ENCODE results near the gene LMOD3. TPM values are rescaled to one million over a fixed set of nuclear protein-coding genes. Genes with fewer than 3 reads are reported as not detected.
A peak's percentile ranks its signal among the peaks of the same experiment; 100 is the strongest.

The LMOD3 gene
- total RNA-seq, 1 donor from 2014 or later = 154 TPM

DNA sequence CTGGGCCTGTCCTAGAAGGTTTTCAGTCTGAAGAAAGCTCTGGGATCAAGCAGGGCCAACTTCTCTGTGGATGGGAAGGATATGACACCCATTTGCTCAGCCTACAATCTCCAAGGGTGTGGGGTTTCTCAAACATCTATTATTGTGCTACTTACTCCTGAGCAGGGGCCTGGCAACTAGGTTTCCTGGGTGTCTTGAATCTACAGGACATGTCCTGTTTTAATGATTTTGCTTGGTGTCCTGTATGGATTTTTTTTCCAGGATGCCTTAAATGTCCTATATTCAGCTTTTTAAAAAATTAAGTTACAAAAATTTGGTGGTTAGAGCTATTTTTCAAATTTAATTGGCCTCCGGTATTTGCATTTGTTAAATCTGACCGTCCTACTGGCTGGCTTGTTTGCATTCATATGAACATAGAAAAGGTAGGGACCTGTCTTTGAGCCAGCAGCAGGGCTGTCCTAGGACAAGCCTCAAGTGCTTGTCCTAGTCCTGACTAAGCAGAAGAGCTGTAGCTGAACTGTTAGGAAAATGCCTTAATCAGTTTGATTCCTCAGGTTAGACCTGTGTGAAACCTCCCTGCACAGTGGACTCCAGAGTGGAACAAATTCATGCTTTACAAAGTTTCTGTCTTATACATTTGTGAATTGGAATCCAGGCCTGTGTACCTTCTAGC, 40.0 kb upstream of the LMOD3 start:
- TF ChIP-seq CTCF (IDR thresholded peaks at IDR 0.05; ENCODE audit: borderline replicate concordance) = no peak
- Histone ChIP-seq H3K27ac (replicated peaks) (no peak overlapping the region), H3K4me3 (no peak overlapping the region), H3K27me3 (ENCODE audit: low read depth) (no peaks in the 10 kb centered on the region), H3K36me3 (no peaks in the 10 kb centered on the region), H3K4me1 (no peaks in the 10 kb centered on the region), H3K9me3 (replicated peaks) (no peaks in the 10 kb centered on the region)
- intact Hi-C loops (cut with micrococcal nuclease) = loop anchor here (5.0 to 10.0 kb wide), 3 partner anchors 145 to 510 kb away; no protein-coding TSS in a partner anchor
- DNase-seq = no peak

DNA sequence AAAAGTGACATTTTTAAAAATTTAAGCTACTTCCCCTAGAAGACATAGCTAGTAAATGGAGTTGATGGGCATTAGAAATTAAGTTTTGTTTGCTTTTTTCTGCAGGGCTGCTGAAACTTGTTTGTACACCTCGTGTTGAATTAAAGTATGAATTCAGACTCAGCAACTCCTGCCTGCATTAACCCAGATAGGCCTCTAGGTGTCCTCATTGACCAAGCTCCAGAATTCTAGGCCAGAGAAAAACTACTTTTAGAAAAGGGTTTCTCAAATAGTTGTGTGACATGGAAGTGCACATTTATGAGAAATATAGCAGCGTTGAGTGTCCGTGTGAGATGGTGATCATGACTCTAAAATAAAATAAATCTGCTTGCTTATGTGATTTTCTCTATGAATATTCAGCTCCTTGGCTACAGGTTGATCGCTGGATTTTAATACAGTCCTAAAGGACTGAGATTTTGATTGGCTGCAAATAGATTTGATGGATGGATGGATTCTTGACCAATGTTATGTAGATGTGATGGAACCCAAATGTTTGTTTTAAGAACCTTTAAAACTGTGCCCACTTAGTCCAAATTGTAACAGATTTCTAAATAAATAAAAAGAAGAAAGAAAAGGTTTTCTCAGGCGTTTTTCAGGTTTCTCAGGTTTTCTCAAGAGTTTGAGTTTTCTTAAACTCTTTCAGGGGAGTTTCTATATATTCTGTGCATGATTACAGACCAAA, 39.4 kb upstream of the LMOD3 start:
- intact Hi-C loops (cut with micrococcal nuclease) = loop anchor here (5.0 to 10.0 kb wide), 3 partner anchors 146 to 511 kb away; no protein-coding TSS in a partner anchor
- no peak for DNase-seq
- peak; percentile 95 for TF ChIP-seq CTCF (IDR thresholded peaks at IDR 0.05; ENCODE audit: borderline replicate concordance)
- no peaks in the 10 kb centered on the region for H3K36me3 ChIP-seq
- no peaks in the 10 kb centered on the region for H3K27me3 ChIP-seq (ENCODE audit: low read depth)
- H3K27ac ChIP-seq (replicated peaks) = no peak overlapping the region
- H3K9me3 ChIP-seq (replicated peaks) = no peaks in the 10 kb centered on the region
- no peaks in the 10 kb centered on the region for H3K4me1 ChIP-seq
- H3K4me3 ChIP-seq = no peak overlapping the region

- H3K36me3 ChIP-seq = no peaks in the 10 kb centered on the region
- no peak for TF ChIP-seq CTCF (IDR thresholded peaks at IDR 0.05; ENCODE audit: borderline replicate concordance)
- no peaks in the 10 kb centered on the region for H3K27me3 ChIP-seq (ENCODE audit: low read depth)
- H3K4me3 ChIP-seq = no peak overlapping the region
- intact Hi-C loops (cut with micrococcal nuclease) = loop anchor here (5.0 to 10.0 kb wide), 3 partner anchors 147 to 512 kb away; no protein-coding TSS in a partner anchor
- H3K27ac ChIP-seq (replicated peaks) = no peak overlapping the region
- DNase-seq = no peak
- no peaks in the 10 kb centered on the region for H3K4me1 ChIP-seq
- H3K9me3 ChIP-seq (replicated peaks) = no peaks in the 10 kb centered on the region
Observed at GRCh38 chr3:69160525-69160924, 38.1 kb upstream of the LMOD3 start.

DNA sequence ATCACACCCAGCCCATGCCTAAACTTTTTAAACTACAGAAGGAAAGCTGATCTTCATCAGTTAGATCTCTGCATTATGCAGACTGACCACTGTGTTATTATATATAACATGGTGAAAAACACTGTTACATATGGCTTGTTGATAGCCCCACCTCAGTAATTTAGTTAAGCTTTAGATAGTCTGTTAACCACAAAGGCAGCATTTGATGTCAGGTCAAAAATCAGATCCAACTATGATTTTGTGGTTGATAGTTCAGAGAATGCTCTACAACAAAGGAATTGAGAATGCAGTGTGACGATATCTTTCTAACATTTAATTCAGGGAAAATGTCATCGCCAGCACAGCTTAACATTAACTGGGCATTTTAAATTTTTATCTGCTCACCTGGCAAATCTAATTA, 37.7 kb upstream of the LMOD3 start:
- Histone ChIP-seq H3K9me3 (replicated peaks) (no peaks in the 10 kb centered on the region), H3K27me3 (ENCODE audit: low read depth) (peaks cover 3% of the 10 kb centered on the region), H3K36me3 (no peaks in the 10 kb centered on the region), H3K4me3 (no peak overlapping the region), H3K4me1 (no peaks in the 10 kb centered on the region), H3K27ac (replicated peaks) (no peak overlapping the region)
- DNase-seq = no peak
- intact Hi-C loops (cut with micrococcal nuclease) = loop anchor here (5.0 to 10.0 kb wide), 3 partner anchors 147 to 512 kb away; no protein-coding TSS in a partner anchor
- TF ChIP-seq CTCF (IDR thresholded peaks at IDR 0.05; ENCODE audit: borderline replicate concordance) = no peak

DNA sequence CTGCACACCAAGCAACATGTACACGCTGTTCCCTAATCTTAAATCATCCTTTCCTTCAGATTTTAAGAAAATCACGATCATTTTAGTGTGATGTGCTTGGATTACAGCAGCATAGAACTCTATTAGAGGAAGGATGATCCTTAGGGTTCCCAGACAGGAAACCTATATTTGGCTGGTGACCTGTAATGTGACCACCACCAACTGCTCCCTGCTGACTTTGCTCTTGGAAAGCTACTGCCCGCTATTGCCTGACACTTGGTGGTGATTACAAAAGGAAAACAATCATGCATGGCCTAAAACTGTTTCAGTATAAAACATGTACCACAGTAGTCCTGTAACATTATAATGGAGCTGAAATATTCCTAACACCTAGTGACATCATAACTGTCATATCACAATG, 27.2 kb upstream of the LMOD3 start:
- intact Hi-C loops (cut with micrococcal nuclease) = no loop called here
- TF ChIP-seq CTCF (IDR thresholded peaks at IDR 0.05; ENCODE audit: borderline replicate concordance) = no peak
- H3K27ac ChIP-seq (replicated peaks) = no peak overlapping the region
- H3K9me3 ChIP-seq (replicated peaks) = no peaks in the 10 kb centered on the region
- DNase-seq = no peak
- H3K36me3 ChIP-seq = no peaks in the 10 kb centered on the region
- H3K27me3 ChIP-seq (ENCODE audit: low read depth) = peaks cover 10% of the 10 kb centered on the region
- peaks cover 4% of the 10 kb centered on the region for H3K4me1 ChIP-seq
- no peak overlapping the region for H3K4me3 ChIP-seq

All from left ventricle myocardium inferior (tissue), 1 donor.